NAMALWA (cell line): ENCODE measurements around the gene JAKMIP3.
A peak's percentile ranks its signal among the peaks of the same experiment; 100 is the strongest.

Experiments used
- DNase-seq: peaks from one replicate; pipeline ENCODE4 v3.0.0-alpha.2; 2015; ENCODE audit warnings: low spot score

Gene JAKMIP3

DNA sequence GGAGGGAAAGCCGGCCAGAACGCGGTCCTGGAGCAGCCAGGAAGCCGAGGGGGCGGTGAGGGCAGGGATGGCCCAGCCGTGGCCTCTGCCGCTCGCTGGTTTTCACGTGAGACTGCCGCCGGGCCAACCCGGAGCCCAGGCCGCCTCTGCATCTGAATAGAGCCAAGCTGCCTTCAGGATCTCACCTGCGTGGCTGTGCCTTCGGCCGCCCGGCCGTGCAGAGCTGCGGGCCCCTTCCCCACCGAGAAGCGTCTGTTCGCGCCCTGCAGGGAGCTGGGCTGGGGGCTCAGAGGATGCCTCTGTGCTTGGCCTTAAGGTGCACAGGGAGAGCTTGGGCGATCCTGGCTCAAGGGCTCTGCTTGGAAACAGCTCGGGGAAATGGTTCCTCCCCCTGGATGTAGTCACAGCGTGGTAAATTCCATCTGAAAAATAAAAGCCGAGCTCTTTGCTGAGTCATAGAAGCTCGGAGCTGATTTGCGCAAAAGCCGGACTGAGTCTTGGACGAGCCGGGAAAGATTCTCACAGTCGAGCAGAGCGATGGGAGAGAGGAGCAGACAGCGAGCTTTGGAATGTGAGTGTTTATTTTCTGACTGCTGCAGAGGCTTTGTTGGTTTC is at the start of gene JAKMIP3:
Gene JAKMIP3, plus strand, starts transcription at position 456 of the 615 bp plus-strand sequence. CDS start 38,863 bp downstream, outside the sequence.
- DNase-seq, result no peak

DNA sequence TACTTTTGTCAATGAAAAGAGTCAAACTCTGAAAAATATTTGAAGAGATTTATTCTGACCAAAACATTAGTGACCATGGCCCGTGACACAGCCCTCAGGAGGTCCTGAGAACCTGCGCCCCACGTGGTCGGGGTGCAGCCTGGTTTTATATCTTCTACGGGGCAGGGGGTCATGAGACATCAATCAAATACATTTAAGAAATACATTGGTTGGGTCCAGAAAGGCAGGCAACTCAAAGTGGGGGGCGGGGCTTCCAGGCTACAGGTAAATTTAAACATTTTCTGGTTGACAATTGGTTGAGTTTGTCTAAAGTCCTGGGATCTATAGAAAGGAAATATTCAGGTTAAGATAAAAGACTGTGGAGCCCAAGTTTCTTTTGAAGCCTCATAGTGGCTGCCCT is 49.2 kb upstream of the JAKMIP3 start:
- DNase-seq, result no peak

DNA sequence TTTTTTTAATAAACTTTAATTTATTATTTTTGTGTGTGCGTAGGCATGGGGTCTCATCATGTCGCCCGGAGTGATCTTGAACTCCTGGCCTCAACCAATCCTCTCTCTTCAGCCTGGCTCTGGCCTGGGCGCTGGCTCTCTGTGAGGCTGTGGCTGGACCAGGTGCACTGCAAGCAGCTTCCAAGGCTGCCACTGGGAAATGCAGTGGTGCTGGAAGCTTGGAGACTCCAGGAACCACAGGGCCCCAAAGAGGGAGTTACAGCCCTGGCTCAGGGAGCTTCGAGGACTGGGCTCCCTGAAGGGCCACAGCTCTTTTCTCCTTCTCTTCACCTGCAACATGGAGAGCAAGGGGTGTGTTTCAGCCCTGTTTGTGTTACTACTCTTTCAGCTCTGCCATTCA is 47.3 kb upstream of the JAKMIP3 start:
- no peak for DNase-seq

DNA sequence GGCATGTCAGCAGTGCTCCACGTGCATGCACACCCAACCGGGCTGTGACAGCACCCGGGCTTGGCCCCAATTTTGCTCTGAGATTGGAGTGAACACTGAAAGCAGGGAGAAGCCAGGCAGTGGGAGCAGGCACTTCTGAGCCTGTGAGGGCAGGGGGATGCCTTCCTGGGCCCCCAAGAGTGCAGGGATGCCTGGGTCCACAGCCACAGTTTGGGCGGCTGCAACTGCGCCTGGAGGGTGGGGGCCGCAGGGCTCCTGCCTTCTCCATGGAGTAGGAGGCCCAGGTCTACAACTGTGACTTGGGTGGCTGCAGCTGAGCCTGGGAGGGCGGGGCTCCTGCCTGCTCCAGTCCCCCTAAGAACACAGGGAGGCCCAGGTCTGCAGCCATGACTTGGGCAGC is 46.4 kb upstream of the JAKMIP3 start:
- DNase-seq, result no peak

DNA sequence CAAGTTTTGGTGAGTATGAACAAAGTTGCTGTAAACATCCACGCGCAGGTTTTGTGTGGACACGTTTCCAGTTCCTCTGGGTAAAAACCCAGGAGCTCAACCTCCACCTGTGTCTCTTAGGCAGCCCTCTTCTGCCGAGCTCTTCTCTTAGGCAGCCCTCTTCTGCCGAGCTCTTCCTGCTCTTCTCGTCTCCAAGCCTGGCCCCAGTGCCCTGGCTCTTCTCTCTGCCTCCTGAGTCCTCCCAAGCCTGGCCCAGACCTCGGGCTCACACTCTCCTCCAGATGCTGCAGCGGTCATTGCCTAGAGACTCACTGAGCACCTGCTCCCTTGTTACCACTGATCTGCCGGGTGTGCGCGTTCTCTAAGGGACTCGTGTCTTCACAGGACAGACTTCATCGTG is 45.3 kb upstream of the JAKMIP3 start:
- no peak for DNase-seq

DNA sequence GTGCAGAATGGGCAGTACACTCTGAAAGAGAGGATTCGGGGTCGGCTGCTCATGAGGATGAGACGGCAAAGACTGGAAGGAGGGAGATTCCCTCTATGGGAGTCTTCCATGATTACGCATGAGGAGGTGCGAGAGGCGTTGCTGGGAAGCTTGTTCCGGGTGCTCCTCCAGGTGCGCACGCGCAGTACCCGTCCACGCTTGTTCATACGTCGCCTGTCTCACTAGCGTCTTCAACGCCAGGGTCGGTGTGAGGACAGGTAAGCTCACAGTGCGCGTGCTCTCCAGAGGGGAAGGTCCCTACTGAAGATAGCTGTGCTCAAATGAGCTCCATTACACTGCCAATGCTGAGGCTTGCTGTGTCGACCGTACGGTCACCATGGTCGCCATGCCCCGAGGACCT is 44.7 kb upstream of the JAKMIP3 start:
- no peak for DNase-seq

DNA sequence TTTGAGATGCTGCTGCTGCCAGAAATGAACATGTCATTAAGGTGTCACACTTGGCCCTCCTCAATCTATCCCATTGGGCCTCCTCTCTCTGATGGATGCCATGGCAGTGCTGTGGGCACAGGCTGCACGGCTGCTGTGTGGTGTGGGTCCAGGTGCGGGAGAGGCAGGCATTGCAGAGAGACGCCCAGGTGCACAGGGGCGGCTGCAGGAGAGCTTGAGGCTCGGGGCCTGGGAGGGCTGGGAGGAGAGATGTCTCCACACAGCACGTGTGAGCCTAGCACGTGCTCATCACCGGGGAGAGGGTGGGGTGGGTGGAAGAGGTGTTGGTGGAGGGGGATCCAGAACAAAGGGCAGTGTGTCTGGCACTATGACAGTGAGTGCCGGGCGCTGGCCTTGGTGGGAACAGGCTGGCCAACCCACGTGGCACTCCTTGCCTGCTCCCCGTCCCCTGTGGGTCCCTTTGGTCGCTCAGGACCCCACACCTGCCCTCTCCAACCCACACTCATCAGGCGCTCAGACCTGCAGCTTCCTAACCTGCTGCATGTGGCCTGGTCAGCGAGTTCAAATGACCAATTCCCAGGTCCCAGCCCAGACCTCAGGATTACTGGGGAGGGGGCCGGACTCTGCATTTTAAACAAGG is 44.1 kb upstream of the JAKMIP3 start:
- no peak for DNase-seq

DNA sequence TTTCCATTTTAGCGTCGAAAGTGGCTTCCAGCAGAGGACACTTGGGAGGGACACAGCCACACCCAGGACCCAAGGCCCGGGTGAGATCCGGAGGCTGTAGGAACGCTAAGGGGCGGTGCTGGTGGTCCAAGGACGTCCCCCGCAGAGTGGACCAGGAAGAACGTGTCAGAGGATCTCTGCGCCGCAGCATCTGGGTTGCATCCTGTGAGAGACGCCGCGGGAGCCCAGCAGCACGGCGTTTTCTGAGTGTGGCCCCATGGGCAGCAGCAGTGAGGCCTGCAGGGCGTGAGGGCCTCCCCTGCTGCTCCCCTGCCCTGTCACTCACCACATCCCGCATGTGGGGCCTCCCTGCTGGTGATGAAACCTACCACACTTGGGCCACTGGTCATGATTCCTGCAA is 43.5 kb upstream of the JAKMIP3 start:
- DNase-seq, result no peak

DNA sequence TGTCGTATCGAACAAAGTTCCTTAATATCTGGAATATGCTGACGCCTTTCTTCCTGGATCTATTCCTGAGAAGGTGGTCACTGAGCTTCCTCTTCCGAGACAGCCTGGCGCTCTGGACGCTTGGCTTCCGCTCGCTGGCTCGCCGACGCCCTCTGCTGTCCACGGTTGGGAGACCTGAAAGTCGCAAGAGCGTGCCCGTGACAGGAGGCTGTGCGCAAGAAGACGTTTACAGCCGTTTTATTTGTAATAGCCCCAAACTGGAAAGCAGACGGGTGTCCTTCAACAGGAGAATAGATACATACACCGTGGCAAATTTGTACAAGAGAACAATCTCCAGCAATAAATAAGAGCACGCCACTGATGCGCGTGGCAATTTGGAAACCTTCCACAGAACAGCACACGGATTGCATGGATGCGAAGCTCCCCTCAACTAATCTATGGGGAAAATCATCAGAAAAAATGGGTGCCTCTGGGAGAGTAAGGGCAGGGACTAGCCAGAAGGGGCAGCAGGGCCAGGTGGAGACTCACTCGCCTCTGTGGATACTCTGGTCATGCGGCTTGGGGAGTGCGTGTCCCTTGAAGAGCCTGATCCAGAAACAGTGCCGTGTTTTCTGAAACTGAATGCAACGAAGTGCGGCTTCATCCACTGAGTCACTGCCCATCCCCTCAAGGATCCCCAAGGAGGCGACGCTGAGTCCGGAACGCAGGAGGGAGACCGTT is 42.5 kb upstream of the JAKMIP3 start:
- DNase-seq, result peak; percentile 49

DNA sequence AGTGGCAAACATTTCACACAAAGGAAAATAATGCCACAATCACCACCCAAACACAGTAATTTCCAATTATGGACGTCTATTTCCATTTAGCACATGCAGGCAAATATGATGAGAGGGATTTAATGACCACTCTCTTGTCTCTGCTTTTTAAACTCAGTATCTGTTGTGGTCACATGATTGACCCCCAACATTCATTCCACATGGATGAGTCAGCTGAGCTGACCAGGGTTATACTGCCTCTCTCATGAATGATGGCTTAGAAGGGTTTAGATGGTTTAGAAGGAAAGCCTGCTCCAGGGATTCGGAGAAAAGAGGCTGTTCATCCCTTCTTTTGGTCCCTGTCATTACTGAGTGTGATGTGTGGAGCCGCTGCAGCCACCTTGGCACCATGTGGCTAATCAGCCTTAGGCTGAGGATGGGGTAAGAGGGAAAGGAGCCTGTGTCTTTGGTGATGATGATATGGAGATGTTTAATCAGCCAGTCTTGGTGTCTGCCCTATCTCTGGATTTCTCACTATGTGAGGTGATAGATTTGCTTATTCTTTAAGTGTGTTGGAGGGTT is 38.2 kb upstream of the JAKMIP3 start:
- DNase-seq, result no peak

DNA sequence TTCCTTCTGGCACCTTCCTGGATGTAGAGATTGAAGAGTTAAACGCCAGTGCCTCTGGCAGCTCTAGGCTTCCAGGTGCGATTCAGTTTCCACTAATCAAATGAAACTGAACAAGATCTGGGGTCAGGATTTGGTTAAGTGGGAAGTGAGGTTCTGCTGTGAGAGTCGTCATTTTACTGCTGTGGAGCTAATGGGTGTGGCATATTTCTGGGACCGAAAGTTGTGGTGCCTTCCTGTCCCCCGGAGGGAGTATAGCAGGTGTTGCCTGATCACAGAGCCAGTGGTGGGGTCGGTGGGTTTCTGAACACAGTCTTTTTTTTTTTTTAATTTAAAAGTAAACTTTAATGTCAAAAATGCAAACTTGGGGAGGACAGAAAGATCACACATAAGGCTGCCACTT is 37.0 kb upstream of the JAKMIP3 start:
- no peak for DNase-seq

DNA sequence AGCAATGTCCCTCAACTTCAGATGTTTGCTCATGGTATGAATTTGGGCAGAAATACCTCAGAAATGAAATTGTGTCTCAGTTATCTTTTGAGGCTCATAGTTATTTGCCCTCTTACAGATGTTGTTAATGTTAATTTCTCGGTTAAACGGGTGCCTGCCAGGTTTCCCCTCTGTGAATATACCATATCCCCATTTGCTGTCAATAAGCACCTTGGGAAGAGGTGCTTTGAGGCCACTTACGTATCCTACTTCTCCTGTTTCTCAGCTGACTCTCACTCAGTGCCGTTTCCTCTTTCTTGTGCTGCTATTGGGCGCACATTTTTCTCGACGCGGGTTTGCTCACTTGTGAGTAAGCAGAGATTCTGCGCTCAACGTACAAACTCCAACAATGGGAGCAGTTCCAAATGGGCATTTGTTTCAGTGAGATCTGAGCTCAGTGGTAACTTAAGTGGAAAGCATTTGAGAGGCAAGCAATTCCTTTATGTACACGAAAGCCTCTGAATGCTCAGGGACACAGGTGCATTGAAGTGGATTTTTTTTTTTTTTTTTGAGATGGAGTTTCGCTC is 34.8 kb upstream of the JAKMIP3 start:
- DNase-seq, result no peak

DNA sequence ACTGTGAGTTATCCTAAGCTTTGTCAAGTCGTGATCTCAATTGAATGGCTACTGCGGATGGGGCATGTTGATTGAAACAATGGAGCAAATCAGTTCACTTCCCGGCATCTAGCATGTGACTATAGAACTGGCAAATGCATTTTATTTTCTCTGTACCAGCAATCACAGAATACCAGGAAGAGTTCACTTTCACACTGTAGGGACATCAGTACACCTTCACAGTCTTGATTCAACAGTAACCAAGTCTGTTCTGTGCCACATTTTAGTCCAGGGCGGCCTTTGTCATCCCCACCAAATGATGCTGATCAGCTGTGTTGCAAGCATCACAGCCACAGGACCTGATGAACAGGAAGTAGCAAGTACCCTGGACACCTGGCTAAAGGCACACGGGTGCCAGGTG is 32.1 kb upstream of the JAKMIP3 start:
- no peak for DNase-seq

DNA sequence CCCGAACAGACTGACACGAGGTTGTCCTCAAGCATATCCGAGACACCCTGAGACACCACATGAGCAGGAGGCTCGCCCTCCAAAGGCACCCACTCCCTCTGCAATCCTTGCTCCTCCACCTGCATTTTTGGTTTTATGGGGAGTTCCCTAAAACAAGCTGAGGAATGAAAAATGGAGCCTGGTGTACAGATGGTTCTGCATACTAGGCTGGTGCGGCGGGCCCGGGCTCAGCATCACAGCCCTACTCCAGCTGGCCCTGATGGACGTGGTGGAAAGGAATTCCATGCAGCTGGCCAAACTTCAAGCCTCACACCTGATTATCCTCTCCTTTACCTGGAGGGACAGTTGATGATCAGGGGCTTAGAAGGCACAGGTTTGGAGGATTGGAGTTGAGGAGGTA is 30.3 kb upstream of the JAKMIP3 start:
- no peak for DNase-seq

DNA sequence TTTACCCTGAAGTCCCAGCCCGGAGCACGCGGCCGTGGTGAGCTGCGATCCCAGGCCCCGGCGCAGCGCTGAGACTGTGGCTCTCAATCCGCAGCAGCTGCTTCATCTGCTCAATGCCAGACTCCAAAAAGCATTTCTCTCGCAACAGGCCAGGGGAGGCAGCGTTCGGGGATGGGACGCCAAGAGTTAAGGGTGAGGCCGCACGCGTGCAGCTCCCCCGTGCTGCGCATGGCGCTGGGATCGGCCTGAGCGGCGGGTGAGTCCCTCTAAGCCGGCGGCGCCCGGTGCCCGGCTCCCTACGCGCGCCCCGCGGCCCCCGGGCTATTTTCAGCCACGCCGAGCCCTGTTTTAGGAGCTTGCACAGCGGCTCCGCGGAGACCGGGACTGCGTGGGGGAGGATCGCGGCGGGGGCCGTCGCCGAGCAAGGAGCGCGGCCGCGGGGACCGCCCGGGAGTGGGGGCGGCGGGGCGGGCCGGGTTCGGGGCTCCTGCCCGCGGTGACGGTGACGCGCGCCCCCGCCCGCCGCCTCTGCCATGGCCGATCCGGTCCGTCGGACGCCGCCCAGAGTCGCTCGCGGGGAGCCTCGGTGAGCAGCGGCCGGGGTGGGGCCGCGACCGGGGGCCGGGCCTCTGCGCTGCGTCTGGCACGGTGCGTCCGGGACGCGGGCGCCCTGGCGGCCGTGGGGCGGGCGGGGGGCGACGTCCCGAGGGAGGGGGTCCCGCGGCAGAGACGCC is 29.4 kb upstream of the JAKMIP3 start:
- DNase-seq, result no peak

DNA sequence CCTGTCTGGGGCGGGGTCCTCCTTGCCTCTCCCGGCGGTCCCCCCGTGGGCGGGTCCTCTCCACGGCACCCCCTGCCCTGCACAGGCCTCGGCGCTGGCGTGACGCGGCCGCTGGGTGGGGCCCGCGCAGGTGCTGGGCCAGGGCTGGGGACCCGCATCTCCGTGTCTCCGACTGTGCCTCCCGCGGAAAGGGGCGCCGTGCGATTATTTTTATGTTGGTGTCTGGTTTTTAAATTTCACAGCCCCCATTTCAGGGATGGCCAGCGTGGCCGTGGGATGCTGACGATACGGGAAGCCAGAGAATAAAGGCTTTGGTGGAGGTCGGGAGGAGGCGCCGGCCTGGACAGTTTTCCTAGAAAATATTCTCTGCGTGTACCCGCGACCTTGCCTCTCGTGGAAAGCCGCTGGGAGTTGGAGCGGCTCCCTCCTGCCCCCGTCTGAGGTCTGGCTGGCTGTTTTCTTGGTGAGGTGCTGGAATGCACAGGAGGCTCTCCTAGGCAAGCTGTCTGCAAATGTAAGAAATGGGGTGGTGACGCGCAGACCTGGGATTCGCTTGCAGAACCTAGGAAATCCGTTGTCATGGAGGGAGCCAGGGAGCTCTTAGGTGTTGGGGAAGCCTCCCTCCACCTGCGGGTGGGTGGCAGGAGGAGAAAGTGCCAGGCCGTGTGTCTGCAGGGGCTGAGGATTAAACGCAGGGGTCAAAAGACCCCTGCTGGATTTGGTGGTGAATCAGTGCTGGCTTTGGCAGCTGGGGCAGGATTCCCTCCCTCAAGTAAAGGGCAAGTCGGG is 28.7 kb upstream of the JAKMIP3 start:
- DNase-seq, result no peak

DNA sequence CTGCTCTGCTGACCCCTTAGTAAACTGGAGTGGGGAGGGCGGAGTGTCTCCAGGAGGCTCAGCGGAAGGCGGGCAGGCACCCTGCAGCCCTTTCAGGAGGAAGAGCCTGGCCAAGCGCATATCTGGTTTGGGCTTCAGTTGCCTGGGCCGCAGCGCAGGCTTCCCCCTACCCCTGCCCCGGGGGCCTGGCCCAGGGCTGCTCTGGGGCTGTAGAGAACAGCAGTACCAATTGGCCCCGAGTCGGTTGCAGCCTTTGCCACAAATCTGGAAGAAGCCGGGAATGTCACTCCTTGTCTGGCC is 28.1 kb upstream of the JAKMIP3 start:
- no peak for DNase-seq

DNA sequence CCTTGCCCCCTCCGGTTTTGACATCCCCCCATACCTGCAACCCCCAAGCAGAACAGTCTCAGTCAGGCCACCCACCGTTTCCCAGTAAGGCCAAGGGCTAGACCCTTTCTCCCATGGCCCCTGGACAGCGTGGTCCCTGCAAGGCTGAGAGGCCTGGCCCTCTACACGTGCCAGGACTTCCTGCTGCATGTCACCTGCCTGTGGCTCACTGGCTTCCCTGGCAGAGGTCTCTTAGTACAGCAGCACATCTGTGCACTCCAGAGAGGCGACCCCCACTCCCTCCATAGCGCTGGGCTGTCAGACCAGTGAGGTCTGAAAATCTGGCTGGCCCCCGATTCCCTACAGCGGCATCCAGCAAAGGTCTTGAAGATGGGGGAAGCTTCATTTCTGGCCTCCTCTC is 26.4 kb upstream of the JAKMIP3 start:
- no peak for DNase-seq

DNA sequence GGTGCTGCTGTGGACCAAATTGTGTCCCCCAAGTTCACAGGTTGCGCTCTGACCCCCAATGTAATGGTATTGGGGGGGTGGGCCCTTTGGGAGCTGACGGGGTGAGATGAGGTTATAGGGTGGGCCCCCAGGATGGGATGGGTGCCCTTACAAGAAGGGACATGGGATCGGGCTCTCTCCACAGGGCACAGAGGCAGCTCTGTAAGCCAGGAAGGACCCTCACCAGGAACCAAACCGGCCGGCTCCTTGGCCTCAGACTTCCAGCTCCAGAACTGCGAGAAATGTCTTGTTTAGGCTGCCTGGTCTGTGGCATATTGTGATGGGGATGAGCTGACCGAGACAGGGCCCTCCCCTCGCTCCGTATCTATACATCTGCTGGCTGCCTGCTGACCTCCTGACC is 25.7 kb upstream of the JAKMIP3 start:
- DNase-seq, result no peak

DNA sequence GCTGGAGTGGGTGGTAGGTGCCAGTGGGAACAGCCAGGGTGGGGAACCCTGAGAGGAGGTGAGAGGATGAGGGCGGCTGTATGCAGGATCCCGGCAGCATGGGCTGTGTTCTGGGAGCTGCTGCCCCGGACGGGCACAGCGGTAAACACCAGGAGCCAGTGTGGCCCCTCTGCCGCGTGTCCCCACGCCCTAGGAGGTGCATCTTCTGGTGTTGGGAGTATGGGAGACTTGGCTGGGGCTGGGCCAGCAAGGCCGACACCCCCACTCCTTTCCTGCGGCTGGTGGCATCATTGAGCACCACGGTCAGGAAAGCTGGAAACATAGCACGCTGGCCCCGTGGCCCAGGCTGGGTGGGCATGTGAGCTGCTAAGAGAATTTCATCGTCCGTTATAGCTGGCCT is 24.4 kb upstream of the JAKMIP3 start:
- DNase-seq, result no peak

DNA sequence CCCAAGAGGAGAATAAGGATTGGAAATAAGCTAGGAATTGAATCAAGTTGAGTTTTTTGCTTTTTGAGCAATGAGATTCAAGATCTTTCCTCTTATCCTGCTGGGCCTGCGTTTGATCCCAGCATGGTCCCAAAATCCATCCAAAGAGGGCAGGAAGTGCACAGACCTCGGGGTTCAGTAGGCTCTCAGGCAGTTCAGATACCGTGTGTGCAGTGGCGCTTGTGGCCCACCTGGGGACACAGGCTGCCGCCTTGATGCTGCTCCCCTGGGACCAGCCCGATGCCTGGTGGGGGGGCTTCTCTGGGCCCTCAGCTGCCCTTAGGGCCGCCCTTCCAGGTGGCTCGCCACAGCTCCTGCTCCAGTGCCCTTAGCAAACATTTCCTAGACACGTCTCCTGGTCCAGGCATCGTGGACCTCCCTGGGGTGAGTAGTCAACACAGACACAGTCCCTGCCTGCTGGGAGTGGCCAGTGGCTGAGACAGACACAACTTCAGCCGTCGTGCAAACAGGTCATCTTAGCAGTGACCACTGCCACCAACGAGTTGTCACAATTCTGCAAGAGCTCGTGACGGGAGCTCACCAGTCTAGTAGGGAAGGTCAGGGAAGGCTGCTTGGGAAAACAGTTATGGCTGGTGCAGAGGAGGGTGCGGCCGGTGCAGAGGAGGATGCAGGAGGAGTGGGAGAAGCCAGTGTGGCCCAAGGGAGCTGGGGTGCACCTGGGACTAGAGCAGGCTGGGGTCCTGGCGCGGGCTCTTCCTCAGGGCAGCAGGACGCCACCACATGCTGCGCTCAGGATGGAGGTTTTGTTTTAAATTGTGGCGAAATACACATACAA is 21.7 kb upstream of the JAKMIP3 start:
- DNase-seq, result no peak
